ENCODE measurements around the gene TMEM107. TPM values are rescaled to one million over a fixed set of nuclear protein-coding genes. Genes with fewer than 3 reads are reported as not detected.

Gene TMEM107
- total RNA-seq, 1 experiment from 2014 or later: 30.1 TPM

DNA sequence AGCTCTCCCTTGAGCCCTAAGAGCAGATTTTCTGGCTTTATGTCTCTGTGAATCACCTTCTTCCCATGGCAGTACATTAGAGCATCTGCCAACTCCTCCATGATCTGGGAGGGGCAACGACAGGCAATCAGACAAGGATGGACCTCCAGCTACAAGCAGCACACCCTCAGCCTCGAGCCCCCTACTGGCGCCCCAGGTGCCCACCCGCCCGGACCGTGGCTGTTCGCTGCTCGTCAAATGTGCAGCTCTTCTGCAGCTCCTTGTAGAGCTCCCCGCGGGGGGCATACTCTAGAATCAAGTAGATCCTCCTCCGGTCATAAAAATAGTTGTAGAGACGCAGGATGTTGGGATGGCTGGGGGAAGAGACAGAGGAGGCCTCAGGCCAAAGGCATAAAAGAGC is 30.4 kb upstream of the TMEM107 start:
- TF ChIP-seq, protein P1, sequence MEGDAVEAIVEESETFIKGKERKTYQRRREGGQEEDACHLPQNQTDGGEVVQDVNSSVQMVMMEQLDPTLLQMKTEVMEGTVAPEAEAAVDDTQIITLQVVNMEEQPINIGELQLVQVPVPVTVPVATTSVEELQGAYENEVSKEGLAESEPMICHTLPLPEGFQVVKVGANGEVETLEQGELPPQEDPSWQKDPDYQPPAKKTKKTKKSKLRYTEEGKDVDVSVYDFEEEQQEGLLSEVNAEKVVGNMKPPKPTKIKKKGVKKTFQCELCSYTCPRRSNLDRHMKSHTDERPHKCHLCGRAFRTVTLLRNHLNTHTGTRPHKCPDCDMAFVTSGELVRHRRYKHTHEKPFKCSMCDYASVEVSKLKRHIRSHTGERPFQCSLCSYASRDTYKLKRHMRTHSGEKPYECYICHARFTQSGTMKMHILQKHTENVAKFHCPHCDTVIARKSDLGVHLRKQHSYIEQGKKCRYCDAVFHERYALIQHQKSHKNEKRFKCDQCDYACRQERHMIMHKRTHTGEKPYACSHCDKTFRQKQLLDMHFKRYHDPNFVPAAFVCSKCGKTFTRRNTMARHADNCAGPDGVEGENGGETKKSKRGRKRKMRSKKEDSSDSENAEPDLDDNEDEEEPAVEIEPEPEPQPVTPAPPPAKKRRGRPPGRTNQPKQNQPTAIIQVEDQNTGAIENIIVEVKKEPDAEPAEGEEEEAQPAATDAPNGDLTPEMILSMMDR (IDR thresholded peaks at IDR 0.05 in 2 of 3, conservative IDR thresholded peaks at IDR 0.05 in 1 of 3; ENCODE audit: borderline replicate concordance in 1 of 3, insufficient read depth in 1 of 3, low read depth in 2 of 3, low read length in 2 of 3): no peak
- TF ChIP-seq, protein P2, sequence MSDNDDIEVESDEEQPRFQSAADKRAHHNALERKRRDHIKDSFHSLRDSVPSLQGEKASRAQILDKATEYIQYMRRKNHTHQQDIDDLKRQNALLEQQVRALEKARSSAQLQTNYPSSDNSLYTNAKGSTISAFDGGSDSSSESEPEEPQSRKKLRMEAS (IDR thresholded peaks at IDR 0.05): no peak
- TF ChIP-seq POLR2AphosphoS5 (IDR thresholded peaks at IDR 0.05; ENCODE audit: low read depth, low read length) (no peak), SRF (IDR thresholded peaks at IDR 0.05; ENCODE audit: low read depth) (no peak), JUND (IDR thresholded peaks at IDR 0.05) (no peak), EZH2phosphoT487 (IDR thresholded peaks at IDR 0.05; ENCODE audit: borderline replicate concordance) (no peak), POLR2A (IDR thresholded peaks at IDR 0.05; ENCODE audit: borderline replicate concordance, extremely low read depth, insufficient read depth, insufficient read length) (no peak), SP1 (IDR thresholded peaks at IDR 0.05; ENCODE audit: low read depth) (no peak)
- Histone ChIP-seq H3K79me2 (ENCODE audit: insufficient read depth, low read length) (peaks cover 48% of the 10 kb centered on the region), H3K4me3 (replicated peaks in 1 of 2; ENCODE audit: low read depth in 1 of 2, low read length in 2 of 2) (no peak overlapping the region), H3K9me2 (ENCODE audit: insufficient read depth) (no peaks in the 10 kb centered on the region), H3K36me3 (ENCODE audit: control insufficient read depth in 1 of 2, insufficient read depth in 2 of 2, low read length in 2 of 2) (peaks cover 21 to 41% of the 10 kb centered on the region in 2 experiments), H2AFZ (ENCODE audit: low read depth, low read length, poor library complexity, severe bottlenecking) (no peak overlapping the region), H3K27ac (ENCODE audit: low read depth, low read length) (no peak overlapping the region), H3K9me3 (ENCODE audit: control insufficient read depth in 1 of 2, insufficient read depth in 1 of 2, low read depth in 1 of 2, low read length in 2 of 2) (no peaks in the 10 kb centered on the region), H3K27me3 (ENCODE audit: insufficient read depth, low read length) (no peaks in the 10 kb centered on the region), H3K4me2 (ENCODE audit: low read length) (no peak overlapping the region), H4K20me1 (ENCODE audit: insufficient read depth) (peaks cover 3% of the 10 kb centered on the region; the same call in 1 of the 2 replicates), H3K9ac (ENCODE audit: low read length) (no peak overlapping the region), H3K4me1 (ENCODE audit: control insufficient read depth in 1 of 2, insufficient read depth in 2 of 2, low read length in 2 of 2) (peaks cover 12 to 23% of the 10 kb centered on the region in 2 experiments; a peak in 3 of 4 replicates)
- POLR2A ChIA-PET: interaction anchor here (1.1 kb wide), 1 partner anchor 16 kb away, joined by 3 read pairs; the partner anchor contains the start of gene BORCS6
- BruUV-seq (replicated peaks): no TSS peak
- no peak for ATAC-seq
- no peak for DNase-seq (ENCODE audit: low read depth, low spot score)
- CTCF ChIA-PET: no interaction called here
- intact Hi-C loops (cut with micrococcal nuclease): no loop called here
- RAD21 ChIA-PET (ENCODE audit: low non-redundant PET in 1 of 2, low total read pairs in 2 of 2, uncharacterized antibody in 2 of 2, unreplicated experiment in 2 of 2): no interaction called here
